GM04504 (cell line): Measurements from ENCODE around the gene PBX4.
"Not testable (repeated sequence)": the region's sequence is repeated elsewhere in the genome, so short reads cannot be mapped to it uniquely, and the experiment has no call there.

Source experiments
- DNase-seq: peaks from one replicate; pipeline ENCODE4 v3.0.0-alpha.2; 2012; ENCODE audit warnings: low read depth

Gene PBX4

GRCh38 chr19:19626516-19627472, 8.3 kb upstream of the PBX4 start:
- no peak for DNase-seq

DNA sequence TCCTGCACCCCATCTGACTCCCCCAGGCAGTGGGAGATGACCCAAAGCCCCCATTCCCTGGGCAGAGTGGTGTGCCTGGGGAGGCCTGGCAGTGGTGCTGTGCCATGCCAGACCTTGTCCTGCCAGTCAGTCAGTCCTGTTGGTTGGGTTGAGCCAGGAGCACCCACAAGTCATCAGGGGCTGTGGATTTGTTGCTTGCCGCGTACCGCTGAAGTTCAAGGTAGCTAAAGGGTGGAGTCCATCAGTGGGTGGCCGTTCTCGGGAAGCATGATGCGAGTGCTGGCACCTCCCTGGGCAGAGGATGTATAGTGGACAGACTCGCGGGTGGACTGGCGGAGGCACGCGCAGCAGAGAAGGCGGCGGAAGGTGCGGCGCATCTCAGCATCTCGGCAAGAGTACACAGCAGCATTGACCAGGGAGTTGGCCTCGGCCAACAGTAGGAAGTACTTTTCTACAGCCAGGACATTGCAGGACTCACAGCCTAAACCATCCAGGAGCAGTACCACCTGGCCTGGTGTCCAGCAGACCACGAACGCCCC, 5.6 kb upstream of the PBX4 start:
- DNase-seq = no peak

DNA sequence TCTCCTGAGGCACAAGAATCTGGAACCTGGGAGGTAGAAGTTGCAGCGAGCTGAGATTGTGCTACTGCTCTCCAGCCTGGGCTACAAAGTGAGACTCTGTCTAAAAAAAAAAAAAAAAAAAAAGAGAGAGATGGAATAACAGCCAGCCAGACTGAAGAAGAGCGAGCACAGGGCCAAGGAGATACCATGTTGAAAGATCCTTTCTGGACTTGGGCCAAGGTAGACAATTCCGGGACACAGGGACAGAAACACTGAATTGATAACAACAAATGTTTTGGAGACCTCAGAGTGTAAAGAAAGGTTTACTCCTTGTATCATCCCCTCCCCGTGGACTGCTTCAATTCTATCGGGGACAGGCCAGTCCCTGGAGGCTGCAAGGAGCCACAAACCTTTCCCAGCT, 4.9 kb upstream of the PBX4 start:
- no peak for DNase-seq

DNA sequence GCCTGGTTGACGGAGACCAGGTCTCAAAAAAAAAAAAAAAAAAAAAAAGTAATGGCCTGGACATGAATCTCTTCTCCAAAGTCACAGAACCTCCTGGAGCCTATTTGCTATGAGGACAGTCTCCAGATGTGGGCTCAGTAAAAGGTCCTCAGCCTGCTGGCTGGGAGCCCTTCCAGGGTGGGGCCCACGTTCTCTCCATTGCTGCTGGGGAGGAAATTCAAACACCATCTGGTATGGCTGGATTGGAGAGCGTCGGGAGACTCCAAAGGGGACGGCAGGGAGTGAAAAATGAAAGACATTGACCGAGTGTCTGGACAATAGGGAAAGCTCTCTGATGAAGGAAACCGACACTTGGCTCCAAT, 1.3 kb upstream of the PBX4 start:
- DNase-seq = no peak

DNA sequence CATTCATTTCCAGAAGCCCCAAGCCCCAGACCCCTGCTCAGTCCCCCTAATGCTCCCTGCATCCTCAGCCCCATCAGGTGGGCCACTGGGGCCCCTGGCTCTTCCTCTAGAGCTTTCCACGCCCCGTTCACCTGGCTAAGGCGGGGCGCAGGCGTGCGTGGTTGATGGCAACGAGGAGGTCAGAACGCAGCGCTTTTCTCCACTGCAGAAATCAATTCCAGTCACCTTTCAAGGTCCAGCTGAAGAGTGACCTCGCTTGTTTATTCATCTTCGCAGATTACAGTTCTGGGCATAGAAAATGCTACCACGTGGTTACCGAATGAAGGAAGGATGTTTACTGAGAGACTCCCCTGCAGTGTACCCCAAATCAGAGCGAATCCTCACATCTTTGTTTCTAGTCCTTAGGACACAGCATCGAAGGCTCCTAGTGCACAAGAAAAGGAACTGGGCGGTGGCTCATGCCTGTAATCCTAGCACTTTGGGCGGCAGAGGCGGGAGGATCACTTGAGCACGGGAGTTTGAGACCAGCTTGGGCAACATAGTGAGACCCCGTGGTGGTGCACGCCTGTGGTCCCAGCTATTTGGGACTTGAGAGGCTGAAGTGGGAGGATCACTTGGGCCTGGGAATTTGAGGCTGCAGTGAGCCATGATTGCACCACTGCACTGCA, 828 bp upstream of the PBX4 start:
- no peak for DNase-seq

DNA sequence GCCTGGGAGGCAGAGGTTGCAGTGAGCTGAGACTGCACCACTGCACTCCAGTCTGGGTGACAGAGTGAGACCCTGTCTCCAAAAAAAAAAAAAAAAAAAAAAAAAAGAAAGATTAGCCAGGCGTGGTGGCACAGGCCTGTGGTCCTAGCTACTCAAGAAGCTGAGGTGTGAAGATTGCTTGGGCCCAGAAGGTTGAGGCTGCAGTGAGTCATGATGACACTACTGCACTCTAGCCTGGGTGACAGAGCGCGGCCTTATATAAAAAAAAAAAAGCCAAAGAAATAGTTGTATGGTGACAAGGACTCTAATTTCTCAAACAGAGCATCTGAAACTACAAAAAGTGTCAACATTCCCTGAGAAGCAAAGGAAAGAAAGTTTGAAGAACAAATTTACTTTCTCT, 3.4 kb downstream of the PBX4 start:
- DNase-seq = no peak

DNA sequence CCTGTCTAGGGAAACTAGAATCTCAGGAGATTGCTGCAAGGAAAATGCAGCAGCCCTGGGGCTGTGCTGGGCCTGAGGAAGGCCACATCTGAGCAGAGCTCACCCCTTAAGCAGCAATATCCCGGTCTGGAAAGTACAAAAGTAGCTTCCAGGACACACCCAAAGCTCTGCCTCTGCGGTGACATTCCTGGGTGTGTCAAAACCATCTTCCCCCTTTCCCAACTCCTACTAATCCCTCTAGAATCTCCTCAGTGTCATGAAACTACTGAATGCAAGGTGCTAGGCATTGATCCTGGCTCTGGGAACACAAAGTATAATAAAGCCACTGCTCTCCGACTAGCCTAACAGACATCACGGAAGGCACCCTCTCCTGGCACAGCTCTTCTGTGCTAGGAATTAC, 5.0 kb downstream of the PBX4 start:
- no peak for DNase-seq

GRCh38 chr19:19610376-19611202, 7.9 kb downstream of the PBX4 start:
- no peak for DNase-seq

DNA sequence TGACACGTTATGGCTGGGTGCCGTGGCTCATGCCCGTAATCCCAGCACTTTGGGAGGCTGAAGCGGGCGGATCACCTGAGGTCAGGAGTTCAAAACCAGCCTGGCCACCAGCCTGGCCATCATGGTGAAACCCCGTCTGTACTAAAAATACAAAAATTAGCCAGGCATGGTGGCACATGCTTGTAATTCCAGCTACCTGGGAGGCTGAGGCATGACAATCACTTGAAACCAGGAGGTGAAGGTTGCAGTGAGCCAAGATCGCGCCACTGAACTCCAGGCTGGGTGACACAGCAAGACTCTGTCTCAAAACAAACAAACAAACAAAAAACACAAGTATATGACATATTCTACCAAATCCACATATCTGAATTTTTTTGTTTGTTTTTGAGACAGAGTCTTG, 11.8 kb downstream of the PBX4 start:
- DNase-seq = not testable (repeated sequence)

- no peak for DNase-seq
Observed at GRCh38 chr19:19606021-19606420, 12.5 kb downstream of the PBX4 start.

DNA sequence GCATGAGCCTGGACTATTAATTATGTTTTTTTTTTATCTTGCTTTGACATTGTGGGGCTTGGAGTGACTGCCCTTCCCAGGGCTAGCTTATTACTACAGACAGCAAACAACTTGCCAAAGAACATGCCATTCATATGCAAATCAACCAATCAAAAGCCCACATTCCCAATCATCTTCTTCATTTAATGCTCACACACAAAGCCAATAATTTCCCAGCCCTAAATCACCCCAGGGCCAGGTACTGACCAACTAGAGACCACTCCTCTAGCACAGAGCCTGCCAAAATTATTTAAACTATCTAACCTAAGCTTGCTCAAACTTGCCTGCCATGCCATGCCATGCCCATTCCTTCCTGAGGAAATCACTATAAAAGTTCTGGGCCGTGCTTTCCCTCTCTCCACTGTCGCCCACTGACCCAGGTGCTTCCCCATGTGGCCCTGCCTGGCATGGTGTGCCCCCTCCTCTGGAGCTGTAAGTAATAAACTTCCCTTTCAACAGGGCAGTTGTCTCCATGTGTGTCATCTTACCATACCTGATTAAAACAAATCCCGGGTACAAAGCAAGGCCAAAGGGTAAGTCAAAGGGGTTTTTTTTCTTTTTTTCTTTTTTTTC, 15.7 kb downstream of the PBX4 start:
- no peak for DNase-seq

- DNase-seq = no peak
Observed at GRCh38 chr19:19602136-19602712, 16.3 kb downstream of the PBX4 start.

DNA sequence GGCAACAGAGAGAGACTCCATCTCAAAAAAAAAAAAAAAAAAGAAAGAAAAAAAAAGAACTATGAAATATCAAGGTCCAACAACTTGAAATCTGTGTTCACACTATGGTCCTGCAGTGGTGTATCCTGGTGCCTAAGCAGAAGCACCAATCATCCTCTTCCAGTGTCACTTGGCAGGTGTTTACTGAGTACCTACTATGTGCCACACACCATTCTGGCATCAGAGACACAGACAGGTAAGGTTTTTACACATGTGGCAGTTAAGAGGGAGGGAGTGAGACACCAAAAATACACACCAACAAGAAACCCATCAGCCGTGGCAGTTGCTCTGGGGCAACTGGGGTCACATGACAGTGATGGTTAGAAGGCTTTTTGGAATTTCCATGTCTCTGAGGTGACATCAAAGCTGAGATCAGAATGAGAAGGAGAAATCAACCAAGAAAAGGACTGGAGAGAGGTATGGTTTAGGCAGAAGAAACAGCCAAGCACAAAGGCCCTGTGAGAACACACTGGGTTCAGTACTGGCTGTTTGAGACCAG, 17.6 kb downstream of the PBX4 start:
- no peak for DNase-seq

DNA sequence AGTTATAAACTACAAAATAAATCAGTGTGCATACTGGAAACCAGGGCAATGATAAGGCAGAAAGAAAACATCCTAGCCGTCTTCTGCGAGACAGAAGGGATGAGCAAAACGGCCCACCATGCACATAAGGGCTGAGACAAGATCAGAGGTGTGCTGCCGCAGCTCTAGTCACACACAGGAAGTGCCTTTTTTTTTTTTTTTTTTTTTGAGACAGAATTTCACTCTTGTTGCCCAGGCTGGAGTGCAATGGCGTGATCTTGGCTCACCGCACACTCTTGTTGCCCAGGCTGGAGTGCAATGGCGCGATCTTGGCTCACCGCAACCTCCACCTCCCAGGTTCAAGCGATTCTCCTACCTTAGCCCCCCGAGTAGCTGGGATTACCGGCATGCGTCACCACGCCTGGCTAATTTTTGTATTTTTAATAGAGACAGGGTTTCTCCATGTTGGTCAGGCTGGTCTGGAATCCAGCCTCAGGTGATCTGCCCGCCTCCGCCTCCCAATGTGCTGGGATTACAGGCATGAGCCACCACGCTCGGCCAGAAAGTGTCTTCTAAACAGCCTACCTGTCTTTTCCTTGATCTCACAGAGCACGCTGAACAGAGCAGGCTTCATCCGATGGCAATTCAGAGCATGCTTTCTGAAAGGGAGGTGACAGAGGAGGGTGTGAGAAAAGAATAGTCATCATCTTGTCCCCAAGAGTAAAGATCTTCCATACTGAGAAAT, 19.6 kb downstream of the PBX4 start:
- not testable (repeated sequence) for DNase-seq

GRCh38 chr19:19597809-19598306, 20.6 kb downstream of the PBX4 start:
- DNase-seq = no peak

DNA sequence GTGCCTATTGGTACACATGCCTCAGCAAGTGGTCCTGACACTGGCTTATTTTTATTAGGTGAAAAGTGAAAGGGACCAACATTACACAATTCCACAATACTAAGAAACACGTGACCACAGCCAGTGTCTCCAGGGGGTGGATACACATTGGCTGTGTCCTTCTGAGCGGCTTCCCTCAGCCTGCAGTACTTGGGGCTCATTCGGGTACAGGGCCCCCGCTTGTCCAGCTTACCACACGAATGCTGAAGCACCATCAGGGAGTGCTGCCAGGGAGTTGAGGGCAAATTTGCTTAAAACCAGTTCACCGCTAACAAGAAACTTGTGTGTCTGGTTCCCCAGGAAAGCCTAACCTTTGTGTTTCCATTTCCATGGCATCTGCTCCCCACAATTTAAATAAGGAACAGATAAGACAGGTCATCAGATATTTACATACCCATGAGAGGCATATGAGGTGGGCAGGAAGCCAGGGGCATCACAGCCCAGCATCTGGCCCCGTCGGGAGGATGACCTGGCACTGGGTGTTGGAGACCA, 23.3 kb downstream of the PBX4 start:
- DNase-seq = no peak

- no peak for DNase-seq
Observed at GRCh38 chr19:19594381-19594780, 24.1 kb downstream of the PBX4 start.

DNA sequence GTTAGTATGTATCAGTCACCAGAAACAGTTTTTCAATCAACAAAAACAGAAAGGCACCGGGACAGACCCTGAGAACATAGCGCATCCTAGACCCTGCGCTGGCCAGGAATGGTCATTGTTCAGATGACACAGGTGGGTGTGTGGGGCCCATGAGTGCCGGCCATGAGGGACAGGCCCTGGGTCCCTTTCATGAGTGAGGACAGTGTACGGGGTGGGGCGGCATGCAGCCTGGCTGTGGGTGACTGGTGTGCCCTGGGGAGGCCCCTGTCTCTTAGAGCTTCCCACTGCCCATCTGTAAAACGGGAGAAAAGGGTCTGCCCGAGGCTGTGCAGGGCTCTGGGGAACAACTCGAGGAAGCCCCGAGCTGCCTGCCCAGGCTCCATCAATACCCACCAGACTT, 25.8 kb downstream of the PBX4 start:
- DNase-seq = no peak

DNA sequence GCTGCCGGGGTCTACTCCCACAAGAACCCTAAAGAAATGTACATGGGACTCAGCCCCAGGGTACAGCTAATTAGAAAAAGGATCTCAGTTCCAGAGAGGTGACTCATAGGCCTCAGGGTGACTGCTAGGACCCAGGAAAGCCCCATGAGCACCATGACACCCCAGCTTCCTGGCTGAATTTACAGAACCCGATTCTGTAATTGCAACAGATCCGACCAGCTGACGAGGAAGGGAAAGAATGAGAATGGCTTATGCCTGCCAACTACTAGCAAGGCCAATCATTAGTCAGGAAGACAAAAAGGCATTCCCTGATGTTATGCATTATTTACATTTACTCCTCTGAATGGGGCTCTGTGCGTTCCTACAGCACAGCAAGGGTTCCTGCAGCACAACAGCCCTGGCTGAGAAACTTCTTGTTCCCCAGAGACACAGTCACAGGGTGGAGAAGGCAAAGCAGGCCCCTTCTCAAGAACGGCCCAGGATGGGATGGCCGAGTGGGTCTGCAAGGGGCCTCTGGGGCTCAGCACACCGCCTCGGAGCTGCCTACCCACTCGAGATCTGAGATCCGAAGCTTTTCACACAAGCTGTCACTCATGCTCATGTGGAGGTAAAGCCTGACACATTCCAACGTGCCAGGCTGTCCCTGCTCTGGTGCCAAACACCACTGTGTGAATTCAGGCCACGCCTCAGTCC, 27.2 kb downstream of the PBX4 start:
- peak; percentile 92 for DNase-seq
